H9 (cell line): ENCODE results near the gene UNC5A. TPM values are rescaled to one million over a fixed set of nuclear protein-coding genes. Genes with fewer than 3 reads are reported as not detected.

Source experiments
- DNase-seq: peaks from one replicate; pipeline ENCODE4 v3.0.0-alpha.2; 2017
- H2AFZ ChIP-seq: one replicate; pipeline ENCODE4 v1.6.1; 2013; ENCODE audit warnings: mild to moderate bottlenecking, low read length, control low read depth, moderate library complexity
- H2AK5ac ChIP-seq: 2 replicates; pipeline ENCODE4 v1.6.1; 2013; ENCODE audit warnings: low read length, control low read depth, mixed read lengths; ENCODE audit not compliant: insufficient read length
- H2BK120ac ChIP-seq: one replicate; pipeline ENCODE4 v1.6.1; 2013; ENCODE audit warnings: low read depth, mild to moderate bottlenecking, low read length, control low read depth, inconsistent platforms; ENCODE audit not compliant: poor library complexity, severe bottlenecking
- H2BK12ac ChIP-seq: 2 replicates; pipeline ENCODE4 v1.6.1; 2013; ENCODE audit warnings: low read length, control low read depth, mixed read lengths, low read depth; ENCODE audit not compliant: insufficient read length
- H2BK15ac ChIP-seq: 2 replicates; pipeline ENCODE4 v1.6.1; 2013; ENCODE audit warnings: low read depth, low read length, control low read depth
- H2BK20ac ChIP-seq: one replicate; pipeline ENCODE4 v1.6.1; 2013; ENCODE audit warnings: low read depth, mild to moderate bottlenecking, low read length, control low read depth, inconsistent platforms; ENCODE audit not compliant: poor library complexity, severe bottlenecking
- H2BK5ac ChIP-seq: 2 replicates; pipeline ENCODE4 v1.6.1; 2013; ENCODE audit warnings: low read length, control low read depth, mixed read lengths; ENCODE audit not compliant: insufficient read length
- H3K14ac ChIP-seq: 2 replicates; pipeline ENCODE4 v1.6.1; 2013; ENCODE audit warnings: low read length, control low read depth; ENCODE audit not compliant: insufficient read depth
- H3K18ac ChIP-seq: 2 replicates; pipeline ENCODE4 v1.6.1; 2013; ENCODE audit warnings: low read depth, mild to moderate bottlenecking, mixed read lengths, low read length, control low read depth; ENCODE audit not compliant: insufficient read length
- H3K23ac ChIP-seq: 2 replicates; pipeline ENCODE4 v1.6.1; 2013; ENCODE audit warnings: low read length, control low read depth, mixed read lengths, low read depth; ENCODE audit not compliant: insufficient read length
- H3K23me2 ChIP-seq: 2 replicates; pipeline ENCODE4 v1.6.1; 2013; ENCODE audit warnings: low read depth, mild to moderate bottlenecking, mixed read lengths, low read length, control low read depth; ENCODE audit not compliant: insufficient read length, poor library complexity, severe bottlenecking
- H3K27ac ChIP-seq: 2 replicates; pipeline ENCODE4 v1.5.1; 2013; ENCODE audit warnings: low read length, control low read depth, mixed read lengths, low read depth; ENCODE audit not compliant: insufficient read length
- H3K27me3 ChIP-seq: 2 replicates; pipeline ENCODE4 v1.6.1; 2013; ENCODE audit warnings: low read length, control low read depth, inconsistent platforms; ENCODE audit not compliant: insufficient read depth
- H3K4ac ChIP-seq: 2 replicates; pipeline ENCODE4 v1.6.1; 2013; ENCODE audit warnings: low read depth, mild to moderate bottlenecking, control low read depth, inconsistent platforms, low read length, moderate library complexity
- H3K4me1 ChIP-seq: 2 replicates; pipeline ENCODE4 v1.6.1; 2013; ENCODE audit warnings: low read length, control low read depth, inconsistent platforms; ENCODE audit not compliant: insufficient read depth
- H3K4me2 ChIP-seq: 2 replicates; pipeline ENCODE4 v1.6.1; 2013; ENCODE audit warnings: low read length, control low read depth, mixed read lengths; ENCODE audit not compliant: insufficient read length, insufficient read depth
- H3K56ac ChIP-seq: 2 replicates; pipeline ENCODE4 v1.6.1; 2013; ENCODE audit warnings: low read depth, mild to moderate bottlenecking, mixed read lengths, low read length, control low read depth; ENCODE audit not compliant: insufficient read length
- H3K79me1 ChIP-seq: 2 replicates; pipeline ENCODE4 v1.6.1; 2013; ENCODE audit warnings: low read depth, mild to moderate bottlenecking, moderate library complexity, low read length, control low read depth, inconsistent platforms; ENCODE audit not compliant: insufficient read depth, poor library complexity, severe bottlenecking
- H3K79me2 ChIP-seq: 2 replicates; pipeline ENCODE4 v1.6.1; 2013; ENCODE audit warnings: low read length, control low read depth, inconsistent platforms; ENCODE audit not compliant: insufficient read depth
- H3K9ac ChIP-seq: 2 replicates; pipeline ENCODE4 v1.6.1; 2013; ENCODE audit warnings: low read length, control low read depth, mixed read lengths; ENCODE audit not compliant: insufficient read length; ENCODE audit errors: extremely low read depth
- H3K9me3 ChIP-seq: one replicate; pipeline ENCODE4 v1.6.1; 2013; ENCODE audit warnings: low read depth, low read length, inconsistent platforms; ENCODE audit not compliant: control insufficient read depth
- H3T11ph ChIP-seq: one replicate; pipeline ENCODE4 v1.6.1; 2013; ENCODE audit warnings: mild to moderate bottlenecking, low read length, control low read depth, inconsistent platforms
- H4K20me1 ChIP-seq: one replicate; pipeline ENCODE4 v1.6.1; 2013; ENCODE audit not compliant: control insufficient read depth, insufficient read length, insufficient read depth
- H4K5ac ChIP-seq: 2 replicates; pipeline ENCODE4 v1.6.1; 2013; ENCODE audit warnings: low read depth, mild to moderate bottlenecking, mixed read lengths, low read length, control low read depth; ENCODE audit not compliant: insufficient read length
- H4K8ac ChIP-seq: replicated peaks from 2 replicates; pipeline ENCODE4 v1.6.1; 2013; ENCODE audit warnings: low read length, control low read depth, mixed read lengths, low read depth; ENCODE audit not compliant: insufficient read length
- H4K91ac ChIP-seq: 2 replicates; pipeline ENCODE4 v1.6.1; 2013; ENCODE audit warnings: low read depth, mild to moderate bottlenecking, moderate library complexity, mixed read lengths, low read length, control low read depth; ENCODE audit not compliant: insufficient read length
- H3K27ac Mint-ChIP-seq, 3 experiments: 2 replicates in 2 of 3; 3 replicates in 1 of 3; pipeline ENCODE4 v1.8.0; 2020 to 2021; ENCODE audit warnings: mixed read lengths in 3 of 3, mild to moderate bottlenecking in 1 of 3, moderate library complexity in 1 of 3
- H3K27me3 Mint-ChIP-seq: 2 replicates; pipeline ENCODE4 v1.8.0; 2021; ENCODE audit warnings: low read depth, mild to moderate bottlenecking, moderate library complexity, mixed read lengths
- H3K36me3 Mint-ChIP-seq, 3 experiments: 2 replicates in 2 of 3; 3 replicates in 1 of 3; pipeline ENCODE4 v1.8.0; 2020 to 2021; ENCODE audit warnings: low read depth in 3 of 3, mixed read lengths in 3 of 3; ENCODE audit not compliant: insufficient read depth in 1 of 3
- H3K4me1 Mint-ChIP-seq, 2 experiments: 2 replicates each; pipeline ENCODE4 v1.8.0; 2020; ENCODE audit warnings: mixed read lengths in 2 of 2
- H3K4me3 Mint-ChIP-seq, 2 experiments: 2 replicates in 1 of 2; 3 replicates in 1 of 2; pipeline ENCODE4 v1.8.0; 2020 to 2021; ENCODE audit warnings: mild to moderate bottlenecking in 2 of 2, mixed read lengths in 2 of 2, moderate library complexity in 1 of 2
- H3K9me3 Mint-ChIP-seq, 2 experiments: 2 replicates in 1 of 2; 3 replicates in 1 of 2; pipeline ENCODE4 v1.8.0; 2020; ENCODE audit warnings: mild to moderate bottlenecking in 2 of 2, mixed read lengths in 2 of 2, moderate library complexity in 1 of 2
- CTCF ChIP-seq: fragments of 200-600 bp; sonication (generic); conservative IDR thresholded peaks from 3 replicates; pipeline ENCODE4 v1.8.0; 2021; ENCODE audit warnings: antibody characterized with exemption, mild to moderate bottlenecking
- WGBS: extraction: QIAGEN DNeasy Blood & Tissue Kit; methylation state at CpG from one replicate; pipeline ENCODE4 v1.1.7; 2013; ENCODE audit warnings: missing lambda C conversion rate, low lambda C conversion rate, mixed read lengths; ENCODE audit not compliant: insufficient read length; ENCODE audit errors: extremely low coverage; 5-methylcytosine and 5-hydroxymethylcytosine counted together
- total RNA-seq: library from RNA; stranded (reverse); gene quantifications from 2 replicates; pipeline ENCODE4 v1.2.1, GENCODE V29; 2021

The UNC5A gene
- total RNA-seq, 1 experiment from 2014 or later, result 4.4 TPM

GRCh38 chr5:176888865-176889165 lies 78.5 kb downstream of the UNC5A start:
- TF ChIP-seq CTCF, result no peak
- Histone ChIP-seq H4K5ac (no peak overlapping the region), H2AK5ac (no peak overlapping the region), H4K8ac (no peak overlapping the region), H3T11ph (no peak overlapping the region), H3K18ac (no peak overlapping the region), H2BK15ac (no peak overlapping the region), H3K4me1 (no peaks in the 10 kb centered on the region), H2BK5ac (no peak overlapping the region), H3K27ac (no peak overlapping the region), H3K56ac (no peak overlapping the region), H3K27me3 (no peaks in the 10 kb centered on the region), H3K14ac (no peak overlapping the region), H2BK120ac (no peak overlapping the region), H4K20me1 (no peaks in the 10 kb centered on the region), H2AFZ (no peak overlapping the region), H3K23ac (no peak overlapping the region), H3K4ac (no peak overlapping the region), H3K4me2 (no peak overlapping the region), H4K91ac (no peak overlapping the region), H3K9me3 (no peaks in the 10 kb centered on the region), H3K79me1 (no peaks in the 10 kb centered on the region), H3K23me2 (no peaks in the 10 kb centered on the region), H3K9ac (no peak overlapping the region), H2BK12ac (no peak overlapping the region), H3K79me2 (no peaks in the 10 kb centered on the region), H2BK20ac (no peak overlapping the region)
- Mint-ChIP-seq H3K4me3 (no peak overlapping the region), H3K9me3 (no peaks in the 10 kb centered on the region), H3K36me3 (no peaks in the 10 kb centered on the region; a peak in 1 of 7 replicates), H3K27me3 (peaks cover 6% of the 10 kb centered on the region), H3K4me1 (peaks cover 8 to 9% of the 10 kb centered on the region in 2 experiments), H3K27ac (no peak overlapping the region)
- DNase-seq, result no peak
- WGBS, result no CpG with 5 or more reads among the region's 1 CpG
